SK-N-SH (cell line): ENCODE measurements around the gene RPS27L. TPM values are rescaled to one million over a fixed set of nuclear protein-coding genes. Genes with fewer than 3 reads are reported as not detected.

Experiments
- CTCF ChIA-PET: fragments of 300-600, 350-600 bp; formaldehyde crosslinking; extraction: SDS; loops from one replicate; lab custom pipeline; 2021; lab: Yijun Ruan, JAX
- POLR2A ChIA-PET: fragments of 350-600 bp; sonication (Branson Sonifier 250); formaldehyde crosslinking; extraction: SDS; loops from one replicate; lab custom pipeline; 2020; ENCODE audit warnings: antibody characterized with exemption, inconsistent platforms; lab: Yijun Ruan, JAX
- DNase-seq: peaks from one replicate; pipeline ENCODE4 v3.0.0; 2012
- H2AFZ ChIP-seq: fragments of 200-600 bp; sonication (generic); 2 replicates; pipeline ENCODE4 v1.8.1; 2016; ENCODE audit warnings: antibody characterized with exemption, mild to moderate bottlenecking, low read depth
- H3F3A ChIP-seq: fragments of 200-600 bp; sonication (generic); replicated peaks from 2 replicates; pipeline ENCODE3; 2016; ENCODE audit warnings: antibody characterized with exemption, mild to moderate bottlenecking; ENCODE audit not compliant: insufficient read depth
- H3K27ac ChIP-seq, 2 experiments: fragments of 200-500 bp in 1 of 2; fragments of 200-600 bp in 1 of 2; sonication (Bioruptor generic) in 1 of 2; sonication (generic), shearing (Covaris generic) in 1 of 2; 2 replicates each; pipeline versions ENCODE4 v1.5.1 to v1.6.1; 2014 to 2016; ENCODE audit warnings: low read depth in 2 of 2, inconsistent platforms in 1 of 2, low read length in 1 of 2, mild to moderate bottlenecking in 1 of 2, mixed read lengths in 1 of 2
- H3K27me3 ChIP-seq: fragments of 200-600 bp; sonication (generic), shearing (Covaris generic); 2 replicates; pipeline ENCODE4 v1.6.1; 2016; ENCODE audit warnings: mixed run types; ENCODE audit not compliant: insufficient read depth
- H3K36me3 ChIP-seq, 2 experiments: fragments of 200-500 bp in 1 of 2; fragments of 200-600 bp in 1 of 2; sonication (Bioruptor generic) in 1 of 2; sonication (generic) in 1 of 2; replicated peaks in 1 of 2; 2 replicates each; pipeline versions ENCODE3 to v1.5.1; 2014 to 2016; ENCODE audit warnings: low read length in 1 of 2, mild to moderate bottlenecking in 1 of 2; ENCODE audit not compliant: insufficient read depth in 2 of 2, control insufficient read depth in 1 of 2
- H3K4me1 ChIP-seq, 2 experiments: fragments of 200-500 bp in 1 of 2; fragments of 200-600 bp in 1 of 2; sonication (Bioruptor generic) in 1 of 2; sonication (generic), shearing (Covaris generic) in 1 of 2; 2 replicates each; pipeline versions ENCODE4 v1.5.1 to v1.6.1; 2014 to 2016; ENCODE audit warnings: low read depth in 1 of 2, low read length in 1 of 2, mixed run types in 1 of 2; ENCODE audit not compliant: insufficient read depth in 2 of 2, control insufficient read depth in 1 of 2
- H3K4me2 ChIP-seq: fragments of 200-600 bp; sonication (generic), shearing (Covaris generic); 2 replicates; pipeline ENCODE4 v1.6.1; 2017; ENCODE audit warnings: mixed run types
- H3K4me3 ChIP-seq, 2 experiments: fragments of 200-500 bp in 1 of 2; fragments of 200-600 bp in 1 of 2; sonication (Bioruptor generic) in 1 of 2; sonication (generic), shearing (Covaris generic) in 1 of 2; 2 replicates each; pipeline versions ENCODE4 v1.5.1 to v1.8.1; 2014 to 2016; ENCODE audit warnings: low read depth in 2 of 2, inconsistent platforms in 1 of 2, low read length in 1 of 2, mild to moderate bottlenecking in 1 of 2, mixed read lengths in 1 of 2, moderate library complexity in 1 of 2
- H3K79me2 ChIP-seq: fragments of 200-600 bp; sonication (generic); 2 replicates; pipeline ENCODE4 v1.8.1; 2017; ENCODE audit warnings: mild to moderate bottlenecking; ENCODE audit not compliant: insufficient read depth
- H3K9ac ChIP-seq: fragments of 200-600 bp; sonication (generic); 2 replicates; pipeline ENCODE4 v1.6.1; 2017; ENCODE audit warnings: mixed run types
- H3K9me2 ChIP-seq: fragments of 200-600 bp; sonication (generic); 2 replicates; pipeline ENCODE4 v1.6.1; 2017; ENCODE audit warnings: mixed run types
- H3K9me3 ChIP-seq: fragments of 200-600 bp; sonication (generic); 2 replicates; pipeline ENCODE4 v1.6.1; 2017; ENCODE audit warnings: mixed run types, mild to moderate bottlenecking, moderate library complexity
- H4K20me1 ChIP-seq: fragments of 200-600 bp; sonication (generic); 2 replicates; pipeline ENCODE4 v1.6.1; 2017; ENCODE audit warnings: mild to moderate bottlenecking, mixed run types; ENCODE audit not compliant: insufficient read depth
- CHD2 ChIP-seq: fragments of 150-350 bp; IDR thresholded peaks from 2 replicates; pipeline ENCODE4 v1.6.1; 2018; ENCODE audit warnings: low read length; ENCODE audit not compliant: partially characterized antibody
- ELF1 ChIP-seq: IDR thresholded peaks from 2 replicates; pipeline ENCODE4 v1.4.0; 2012
- EP300 ChIP-seq, 2 experiments: IDR thresholded peaks; 2 replicates each; pipeline versions ENCODE4 v1.4.0 to v1.6.1; 2012; ENCODE audit warnings: borderline replicate concordance in 1 of 2, low read depth in 1 of 2, low read length in 1 of 2
- EZH2phosphoT487 ChIP-seq: fragments of 200-600 bp; sonication (generic); IDR thresholded peaks from 2 replicates; pipeline ENCODE4 v1.6.1; 2017; ENCODE audit warnings: low read depth, mixed run types, mild to moderate bottlenecking, antibody characterized with exemption, moderate library complexity, borderline replicate concordance
- FOXJ3 ChIP-seq: sonication (generic); formaldehyde crosslinking; IDR thresholded peaks from 2 replicates; pipeline ENCODE4 v1.5.1; 2020; ENCODE audit warnings: mild to moderate bottlenecking, missing genetic modification reagents
- FOXM1 ChIP-seq: IDR thresholded peaks from 2 replicates; pipeline ENCODE4 v1.4.0; 2012; ENCODE audit warnings: low read depth, mild to moderate bottlenecking
- JUND ChIP-seq: IDR thresholded peaks from 2 replicates; pipeline ENCODE4 v1.4.0; 2012
- MEF2A ChIP-seq: IDR thresholded peaks from 2 replicates; pipeline ENCODE4 v1.4.0; 2012; ENCODE audit warnings: low read depth, borderline replicate concordance
- NFIC ChIP-seq: IDR thresholded peaks from 2 replicates; pipeline ENCODE4 v1.4.0; 2012; ENCODE audit warnings: borderline replicate concordance
- POLR2AphosphoS5 ChIP-seq: IDR thresholded peaks from 2 replicates; pipeline ENCODE4 v1.6.1; 2012; ENCODE audit warnings: low read depth, low read length
- RAD21 ChIP-seq: IDR thresholded peaks from 2 replicates; pipeline ENCODE4 v1.6.1; 2012; ENCODE audit warnings: mild to moderate bottlenecking, low read length
- RCOR1 ChIP-seq: fragments of 150-350 bp; IDR thresholded peaks from 2 replicates; pipeline ENCODE4 v1.6.1; 2017; ENCODE audit warnings: antibody characterized with exemption, low read length
- RXRA ChIP-seq: IDR thresholded peaks from 2 replicates; pipeline ENCODE4 v1.4.0; 2012; ENCODE audit warnings: low read depth, mild to moderate bottlenecking, borderline replicate concordance
- SIN3A ChIP-seq: IDR thresholded peaks from 2 replicates; pipeline ENCODE4 v1.6.1; 2012; ENCODE audit warnings: low read depth, mild to moderate bottlenecking, low read length, moderate library complexity, borderline replicate concordance
- SMC3 ChIP-seq: IDR thresholded peaks from 2 replicates; pipeline ENCODE4 v1.6.1; 2012; ENCODE audit warnings: low read depth, low read length, improper control_type of control experiment
- TAF1 ChIP-seq: IDR thresholded peaks from 2 replicates; pipeline ENCODE4 v1.6.1; 2012; ENCODE audit warnings: low read depth, mild to moderate bottlenecking, low read length, moderate library complexity, borderline replicate concordance
- YY1 ChIP-seq: IDR thresholded peaks from 2 replicates; pipeline ENCODE4 v1.4.0; 2012; ENCODE audit warnings: low read depth, mild to moderate bottlenecking
- WGBS: methylation state at CpG from one replicate; pipeline ENCODE4 v1.1.6; 2017; ENCODE audit warnings: low lambda C conversion rate; 5-methylcytosine and 5-hydroxymethylcytosine counted together
- polyA plus RNA-seq, 3 experiments: library from polyadenylated mRNA; depleted of rRNA; stranded (reverse); fragments of >200 nt; gene quantifications; 2 replicates each; pipeline ENCODE4 v1.2.3, GENCODE V29; 2012
- TF ChIP-seq, protein P1 (sequence below): IDR thresholded peaks from 2 replicates; pipeline ENCODE4 v1.4.0; 2012; ENCODE audit warnings: low read depth
- TF ChIP-seq, protein P2 (sequence below): IDR thresholded peaks from 2 replicates; pipeline ENCODE4 v1.4.0; 2012; ENCODE audit warnings: low read depth, borderline replicate concordance

The RPS27L gene
- polyA plus RNA-seq, 1 of the 3 experiments (the other 2 are of a cell fraction), result 319 TPM

DNA sequence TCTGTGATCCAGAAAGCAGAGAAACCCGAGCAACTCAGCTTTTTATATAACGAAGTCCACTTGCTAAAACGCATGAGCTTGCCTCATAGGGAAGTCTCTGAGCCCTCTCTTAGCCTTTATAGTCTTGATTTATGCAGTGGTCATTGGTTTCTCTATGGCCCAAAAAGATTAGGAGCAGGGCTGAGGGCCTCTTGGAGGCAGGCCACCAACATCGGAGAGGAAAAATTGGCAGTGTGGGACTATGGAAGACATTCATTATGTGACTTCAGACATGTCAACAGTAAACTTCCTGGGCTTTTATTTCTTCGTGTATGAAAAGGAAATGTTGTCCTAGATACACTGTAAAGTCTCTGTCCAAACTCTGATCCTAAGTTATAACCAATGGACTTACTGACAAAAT lies 45.6 kb upstream of the RPS27L start:
- peaks cover 0 to 3% of the 10 kb centered on the region in 2 experiments; a peak in 1 of 4 replicates for H3K4me1 ChIP-seq
- no peak for TF ChIP-seq YY1
- TF ChIP-seq RCOR1, result no peak
- no peak for TF ChIP-seq MEF2A
- no peak for TF ChIP-seq EP300 (IDR thresholded peaks at IDR 0.05; ENCODE audit: borderline replicate concordance in 1 of 2, low read depth in 1 of 2, low read length in 1 of 2)
- no peak for TF ChIP-seq SIN3A
- no peak for TF ChIP-seq JUND
- TF ChIP-seq SMC3, result no peak
- no peak for TF ChIP-seq RAD21
- TF ChIP-seq EZH2phosphoT487, result no peak
- TF ChIP-seq, protein P1, sequence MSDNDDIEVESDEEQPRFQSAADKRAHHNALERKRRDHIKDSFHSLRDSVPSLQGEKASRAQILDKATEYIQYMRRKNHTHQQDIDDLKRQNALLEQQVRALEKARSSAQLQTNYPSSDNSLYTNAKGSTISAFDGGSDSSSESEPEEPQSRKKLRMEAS, result no peak
- H3K9ac ChIP-seq, result no peak overlapping the region
- no peaks in the 10 kb centered on the region for H3F3A ChIP-seq
- no peaks in the 10 kb centered on the region for H4K20me1 ChIP-seq
- no peak for DNase-seq
- H3K36me3 ChIP-seq, result no peaks in the 10 kb centered on the region
- WGBS, result 91% methylated on average over 5 of the region's 5 CpGs
- H2AFZ ChIP-seq, result no peak overlapping the region
- ChIA-PET CTCF (interaction anchor here (1.0 to 1.5 kb wide), 2 partner anchors 12 to 155 kb away, joined by 3 to 5 read pairs; no protein-coding TSS in a partner anchor), POLR2A (no interaction called here)
- no peaks in the 10 kb centered on the region for H3K27me3 ChIP-seq
- H3K4me2 ChIP-seq, result no peak overlapping the region
- H3K4me3 ChIP-seq, result no peak overlapping the region
- H3K9me2 ChIP-seq, result no peaks in the 10 kb centered on the region
- no peak overlapping the region for H3K27ac ChIP-seq
- H3K9me3 ChIP-seq, result no peaks in the 10 kb centered on the region
- H3K79me2 ChIP-seq, result peaks cover 39% of the 10 kb centered on the region

DNA sequence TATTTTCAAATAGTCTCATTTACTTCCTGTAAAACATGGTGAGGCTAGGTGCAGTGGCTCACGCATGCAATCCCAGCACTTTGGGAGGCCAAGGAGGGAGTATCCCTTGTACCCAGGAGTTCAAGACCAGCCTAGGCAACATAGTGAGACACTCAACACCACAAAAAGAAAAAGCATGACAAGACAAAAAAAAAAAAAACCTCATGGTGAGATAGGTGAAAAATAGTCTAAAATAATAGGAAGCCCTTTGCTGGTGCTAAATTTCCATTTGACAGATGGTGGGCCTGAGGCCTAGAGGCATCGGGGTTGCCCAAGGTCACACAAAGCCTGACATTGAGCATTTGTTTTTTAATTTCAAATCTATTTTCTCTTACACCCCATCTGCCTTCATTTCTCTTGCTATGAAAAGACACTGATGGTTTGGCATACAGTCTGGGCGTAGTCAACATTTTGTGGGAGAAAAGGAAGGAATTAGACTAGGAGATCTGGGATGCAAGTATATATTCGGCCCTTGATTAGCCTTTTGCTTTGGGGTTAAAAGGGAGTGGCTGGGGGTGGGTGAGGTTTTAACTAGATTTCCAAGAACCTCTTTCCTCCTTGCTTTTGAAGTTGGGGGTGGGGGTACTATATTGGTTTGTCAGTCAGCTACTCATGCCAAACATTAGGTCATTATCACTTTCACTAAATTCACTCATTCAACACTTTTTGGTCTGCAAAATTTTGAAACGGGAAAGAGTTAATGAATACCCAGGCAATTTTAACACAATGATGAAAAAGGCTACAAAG lies 43.4 kb upstream of the RPS27L start:
- Histone ChIP-seq H3K9me3 (no peaks in the 10 kb centered on the region), H3K9me2 (no peaks in the 10 kb centered on the region), H3K79me2 (peaks cover 37% of the 10 kb centered on the region), H3K4me2 (no peak overlapping the region), H3K4me1 (peaks cover 4% of the 10 kb centered on the region in 2 experiments; a peak in 3 of 4 replicates), H3F3A (no peaks in the 10 kb centered on the region), H4K20me1 (no peaks in the 10 kb centered on the region), H3K27ac (no peak overlapping the region), H2AFZ (no peak overlapping the region), H3K36me3 (no peaks in the 10 kb centered on the region), H3K4me3 (no peak overlapping the region), H3K9ac (no peak overlapping the region)
- ChIA-PET POLR2A (no interaction called here), CTCF (no interaction called here)
- DNase-seq, result no peak
- 92% methylated on average over 5 of the region's 5 CpGs for WGBS
- TF ChIP-seq FOXJ3 (CRISPR knock-in tag) (no peak), NFIC (no peak), FOXM1 (no peak), POLR2AphosphoS5 (no peak), ELF1 (no peak), YY1 (no peak), CHD2 (no peak), RAD21 (no peak), RXRA (no peak), TAF1 (no peak), JUND (no peak)
- TF ChIP-seq, protein P2, sequence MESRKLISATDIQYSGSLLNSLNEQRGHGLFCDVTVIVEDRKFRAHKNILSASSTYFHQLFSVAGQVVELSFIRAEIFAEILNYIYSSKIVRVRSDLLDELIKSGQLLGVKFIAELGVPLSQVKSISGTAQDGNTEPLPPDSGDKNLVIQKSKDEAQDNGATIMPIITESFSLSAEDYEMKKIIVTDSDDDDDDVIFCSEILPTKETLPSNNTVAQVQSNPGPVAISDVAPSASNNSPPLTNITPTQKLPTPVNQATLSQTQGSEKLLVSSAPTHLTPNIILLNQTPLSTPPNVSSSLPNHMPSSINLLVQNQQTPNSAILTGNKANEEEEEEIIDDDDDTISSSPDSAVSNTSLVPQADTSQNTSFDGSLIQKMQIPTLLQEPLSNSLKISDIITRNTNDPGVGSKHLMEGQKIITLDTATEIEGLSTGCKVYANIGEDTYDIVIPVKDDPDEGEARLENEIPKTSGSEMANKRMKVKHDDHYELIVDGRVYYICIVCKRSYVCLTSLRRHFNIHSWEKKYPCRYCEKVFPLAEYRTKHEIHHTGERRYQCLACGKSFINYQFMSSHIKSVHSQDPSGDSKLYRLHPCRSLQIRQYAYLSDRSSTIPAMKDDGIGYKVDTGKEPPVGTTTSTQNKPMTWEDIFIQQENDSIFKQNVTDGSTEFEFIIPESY, result no peak
- TF ChIP-seq, protein P1, result no peak
- TF ChIP-seq, all 33 proteins: peak for 0
- no peaks in the 10 kb centered on the region for H3K27me3 ChIP-seq
